ENCODE data around the gene OR1J2.

- TF ChIP-seq CTCF (IDR thresholded peaks at IDR 0.05), result no peak
- TF ChIP-seq POLR2A (IDR thresholded peaks at IDR 0.05), result no peak
Observed at GRCh38 chr9:122536134-122536533, 25.5 kb downstream of the OR1J2 start.

All from prostate gland (tissue), 2 donors.